SK-N-MC (cell line): ENCODE results near the gene IL6ST.
"Not testable (repeated sequence)": the region's sequence is repeated elsewhere in the genome, so short reads cannot be mapped to it uniquely, and the experiment has no call there.

Source experiments
- DNase-seq: peaks from one replicate; pipeline ENCODE4 v3.0.0-alpha.2; 2011; ENCODE audit warnings: low read depth, low spot score
- H3K27ac ChIP-seq: fragments of 200-600 bp; sonication (generic); 2 replicates; pipeline ENCODE4 v1.5.1; 2016; ENCODE audit warnings: mixed run types
- H3K36me3 ChIP-seq: fragments of 200-600 bp; sonication (generic); 2 replicates; pipeline ENCODE4 v1.6.1; 2017; ENCODE audit warnings: antibody characterized with exemption, low read length, mixed read lengths; ENCODE audit not compliant: insufficient read depth
- H3K4me3 ChIP-seq: fragments of 200-600 bp; sonication (generic); 2 replicates; pipeline ENCODE4 v1.5.1; 2016
- H3K9ac ChIP-seq: fragments of 200-600 bp; sonication (generic); 2 replicates; pipeline ENCODE4 v1.8.0; 2017; ENCODE audit warnings: mixed run types, mixed read lengths; ENCODE audit not compliant: insufficient read length
- H3K9me3 ChIP-seq: fragments of 200-600 bp; sonication (generic); 2 replicates; pipeline ENCODE4 v1.6.1; 2017; ENCODE audit warnings: low read depth, mild to moderate bottlenecking, antibody characterized with exemption, low read length, moderate library complexity, mixed read lengths
- EZH2 ChIP-seq: fragments of 200-600 bp; sonication (generic); IDR thresholded peaks from one replicate; pipeline ENCODE4 v1.6.1; 2017; ENCODE audit warnings: antibody characterized with exemption
- FOXP2 ChIP-seq: optimal IDR thresholded peaks from 2 replicates; pipeline ENCODE3; 2011; ENCODE audit warnings: mild to moderate bottlenecking, moderate library complexity; ENCODE audit not compliant: insufficient read depth; ENCODE audit errors: extremely low read length, control extremely low read depth
- POLR2AphosphoS5 ChIP-seq: IDR thresholded peaks from 2 replicates; pipeline ENCODE4 v1.6.1; 2012; ENCODE audit warnings: mild to moderate bottlenecking, low read depth, low read length, borderline replicate concordance

The IL6ST gene

DNA sequence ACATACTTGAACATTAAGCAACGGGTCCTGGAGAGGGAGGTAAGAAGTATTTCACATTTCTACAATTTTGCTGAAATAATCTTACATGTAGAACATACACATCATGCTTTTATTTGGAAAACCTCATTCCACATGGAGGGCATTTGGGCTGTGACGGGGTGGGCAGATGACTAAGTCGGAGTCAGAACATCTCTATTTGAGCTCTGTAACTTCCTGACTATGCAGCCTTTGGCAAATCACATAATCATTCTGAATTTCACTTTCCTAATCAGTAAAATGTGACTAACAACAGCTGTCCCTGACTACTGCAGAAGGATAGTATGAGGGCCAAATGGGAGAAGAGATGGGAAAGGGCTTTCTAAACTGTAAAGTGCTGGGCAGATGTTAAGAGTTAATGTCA is 17.1 kb upstream of the IL6ST start:
- Histone ChIP-seq H3K27ac (no peak overlapping the region), H3K9ac (no peak overlapping the region), H3K36me3 (no peaks in the 10 kb centered on the region), H3K9me3 (no peaks in the 10 kb centered on the region), H3K4me3 (no peak overlapping the region)
- no peak for DNase-seq
- TF ChIP-seq EZH2 (no peak), FOXP2 (no peak), POLR2AphosphoS5 (no peak)

DNA sequence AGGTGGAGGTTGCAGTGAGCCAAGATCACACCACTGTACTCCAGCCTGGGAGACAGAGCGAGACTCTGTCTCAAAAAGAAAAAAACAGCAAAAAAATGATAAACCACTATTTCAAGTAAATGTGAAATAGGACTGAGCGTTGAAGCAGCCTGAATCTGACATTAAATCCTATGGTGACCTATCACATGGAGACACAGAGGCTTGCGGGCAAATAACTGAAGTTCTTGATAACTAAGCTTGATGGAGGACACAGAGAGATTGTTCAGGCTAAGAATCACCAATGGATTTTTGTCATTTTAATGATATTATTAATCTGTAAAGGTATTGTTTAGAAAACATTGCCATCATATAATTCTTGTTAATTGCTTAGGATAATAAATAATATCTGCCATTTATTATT is 15.7 kb upstream of the IL6ST start:
- TF ChIP-seq POLR2AphosphoS5 (no peak), FOXP2 (no peak), EZH2 (no peak)
- Histone ChIP-seq H3K9ac (no peak overlapping the region), H3K4me3 (no peak overlapping the region), H3K27ac (no peak overlapping the region), H3K36me3 (no peaks in the 10 kb centered on the region), H3K9me3 (no peaks in the 10 kb centered on the region)
- no peak for DNase-seq

DNA sequence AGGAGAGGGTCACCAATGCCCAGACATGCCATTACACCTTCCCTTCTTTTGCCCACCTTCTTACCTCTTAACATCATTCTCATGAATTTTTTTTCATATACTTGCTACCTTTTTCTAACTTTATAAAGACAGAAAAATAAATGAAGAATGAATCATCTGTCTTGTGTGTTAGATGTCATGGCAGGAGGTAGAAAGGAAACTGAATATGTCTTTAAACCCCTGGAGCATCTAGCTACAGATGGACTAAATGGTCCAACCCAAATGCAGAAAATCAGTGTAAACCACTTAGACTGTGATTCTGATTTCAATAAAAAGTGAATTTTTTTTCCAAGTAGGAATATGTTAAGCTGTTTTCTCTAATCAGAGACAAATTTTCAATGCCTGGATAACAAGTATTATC is 11.8 kb upstream of the IL6ST start:
- Histone ChIP-seq H3K9me3 (no peaks in the 10 kb centered on the region), H3K36me3 (no peaks in the 10 kb centered on the region), H3K27ac (no peak overlapping the region), H3K4me3 (no peak overlapping the region), H3K9ac (no peak overlapping the region)
- no peak for DNase-seq
- TF ChIP-seq EZH2: no peak
- no peak for TF ChIP-seq POLR2AphosphoS5
- no peak for TF ChIP-seq FOXP2

DNA sequence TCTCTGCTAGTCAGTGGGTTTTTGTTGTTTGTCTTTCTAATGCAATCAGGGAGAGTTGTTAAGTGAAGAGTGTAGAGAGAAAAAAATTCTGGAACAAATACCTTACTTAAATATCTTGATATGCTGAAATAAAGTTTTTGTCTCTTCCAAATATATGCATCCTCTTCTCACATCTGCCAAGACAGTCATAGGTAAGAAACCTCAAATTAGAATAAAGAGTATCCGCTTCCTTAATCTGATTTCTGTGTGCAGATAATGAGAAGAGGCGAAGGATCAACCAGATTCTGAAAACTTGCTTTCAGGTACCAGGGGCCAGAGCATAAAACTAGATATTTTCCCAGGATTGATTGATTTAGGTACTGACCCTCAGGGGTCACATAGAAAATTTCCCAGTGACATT is 11.3 kb upstream of the IL6ST start:
- no peak overlapping the region for H3K4me3 ChIP-seq
- TF ChIP-seq FOXP2 (no peak), POLR2AphosphoS5 (no peak), EZH2 (no peak)
- no peaks in the 10 kb centered on the region for H3K9me3 ChIP-seq
- H3K27ac ChIP-seq: no peak overlapping the region
- no peak overlapping the region for H3K9ac ChIP-seq
- H3K36me3 ChIP-seq: no peaks in the 10 kb centered on the region
- DNase-seq: no peak

DNA sequence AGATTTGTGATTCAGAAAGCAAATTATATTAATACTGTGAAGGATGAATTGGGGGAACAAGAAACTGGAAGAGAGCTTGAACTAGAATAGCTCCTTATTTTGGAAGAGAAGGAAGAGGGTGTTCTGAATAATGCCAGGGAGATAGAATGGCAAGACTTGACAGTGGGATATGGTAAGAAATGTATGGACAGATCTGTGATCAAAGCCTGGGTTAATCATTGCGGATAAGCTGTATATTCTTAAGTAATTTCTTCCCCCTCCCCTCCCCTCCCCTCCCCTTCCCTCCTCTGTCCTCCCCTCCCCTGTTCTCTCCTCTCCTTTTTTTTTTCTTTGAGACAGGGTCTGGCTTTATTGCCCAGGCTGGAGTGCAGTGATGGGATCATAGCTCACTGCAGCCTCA is 10.1 kb upstream of the IL6ST start:
- no peaks in the 10 kb centered on the region for H3K36me3 ChIP-seq
- H3K27ac ChIP-seq: no peak overlapping the region
- DNase-seq: no peak
- no peaks in the 10 kb centered on the region for H3K9me3 ChIP-seq
- no peak for TF ChIP-seq POLR2AphosphoS5
- no peak for TF ChIP-seq FOXP2
- TF ChIP-seq EZH2: no peak
- no peak overlapping the region for H3K9ac ChIP-seq
- no peak overlapping the region for H3K4me3 ChIP-seq

DNA sequence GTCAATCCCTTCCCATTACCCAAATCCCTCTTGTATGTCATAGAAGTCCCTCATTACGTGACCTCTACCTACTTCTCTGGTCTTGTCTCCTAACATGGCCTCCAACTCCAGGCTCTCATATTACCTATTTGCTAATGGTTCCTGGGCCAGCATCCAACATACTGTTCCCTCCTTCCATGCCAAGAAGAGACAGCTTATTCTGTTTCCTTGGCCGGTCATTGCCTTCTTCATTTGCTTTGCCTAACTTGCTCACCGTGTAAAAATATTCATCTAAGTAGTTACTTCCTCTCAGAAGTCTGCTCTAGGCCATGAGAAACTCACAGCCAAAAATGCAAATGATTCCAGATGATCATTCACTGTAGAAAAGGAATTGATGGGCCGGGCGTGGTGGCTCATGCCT is 8.9 kb upstream of the IL6ST start:
- no peak overlapping the region for H3K9ac ChIP-seq
- H3K27ac ChIP-seq: no peak overlapping the region
- TF ChIP-seq POLR2AphosphoS5 (no peak), EZH2 (no peak), FOXP2 (no peak)
- no peak overlapping the region for H3K4me3 ChIP-seq
- H3K36me3 ChIP-seq: no peaks in the 10 kb centered on the region
- DNase-seq: no peak
- H3K9me3 ChIP-seq: no peaks in the 10 kb centered on the region

DNA sequence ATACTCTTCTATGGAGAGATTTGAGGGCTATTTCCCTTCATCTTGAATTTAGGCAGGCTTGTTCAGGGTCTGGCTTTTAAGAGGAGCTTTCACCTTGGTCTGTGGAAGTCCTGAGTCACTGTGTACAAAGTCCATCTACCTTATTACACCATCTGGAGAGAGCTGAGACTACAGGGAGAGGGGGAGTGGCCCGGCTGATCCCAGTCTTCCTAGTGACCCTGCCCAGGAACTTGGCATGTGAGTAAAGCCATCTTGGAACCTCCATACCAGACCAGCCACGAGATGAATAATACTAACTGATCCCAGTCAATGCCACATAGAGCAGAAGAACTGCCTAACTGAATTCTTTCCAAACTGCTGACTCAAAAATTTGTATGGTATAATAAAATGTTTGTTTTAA is 8.4 kb upstream of the IL6ST start:
- Histone ChIP-seq H3K9me3 (no peaks in the 10 kb centered on the region), H3K9ac (no peak overlapping the region), H3K4me3 (no peak overlapping the region), H3K27ac (no peak overlapping the region), H3K36me3 (no peaks in the 10 kb centered on the region)
- TF ChIP-seq EZH2: no peak
- TF ChIP-seq FOXP2: no peak
- no peak for TF ChIP-seq POLR2AphosphoS5
- no peak for DNase-seq

DNA sequence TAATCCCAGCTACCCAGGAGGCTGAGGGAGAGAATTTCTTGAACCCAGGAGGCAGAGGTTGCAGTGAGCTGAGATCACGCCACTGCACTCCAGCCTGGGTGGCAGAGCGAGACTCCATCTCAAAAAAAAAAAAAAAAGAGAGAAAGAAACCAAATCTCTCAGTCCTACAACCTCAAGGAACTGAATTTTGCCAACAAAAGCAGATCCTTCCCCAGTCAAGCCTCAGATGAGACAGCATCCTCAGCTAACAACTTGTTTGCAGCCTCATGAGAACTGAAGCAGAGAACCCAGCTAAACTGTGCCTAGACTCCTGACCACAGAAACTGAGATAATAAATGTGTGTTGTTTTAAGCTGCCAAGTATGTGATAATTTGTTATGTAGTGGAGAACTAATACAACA is 7.5 kb upstream of the IL6ST start:
- TF ChIP-seq FOXP2 (no peak), POLR2AphosphoS5 (no peak), EZH2 (no peak)
- no peak overlapping the region for H3K4me3 ChIP-seq
- no peak overlapping the region for H3K27ac ChIP-seq
- no peak for DNase-seq
- H3K36me3 ChIP-seq: no peaks in the 10 kb centered on the region
- no peak overlapping the region for H3K9ac ChIP-seq
- no peaks in the 10 kb centered on the region for H3K9me3 ChIP-seq

DNA sequence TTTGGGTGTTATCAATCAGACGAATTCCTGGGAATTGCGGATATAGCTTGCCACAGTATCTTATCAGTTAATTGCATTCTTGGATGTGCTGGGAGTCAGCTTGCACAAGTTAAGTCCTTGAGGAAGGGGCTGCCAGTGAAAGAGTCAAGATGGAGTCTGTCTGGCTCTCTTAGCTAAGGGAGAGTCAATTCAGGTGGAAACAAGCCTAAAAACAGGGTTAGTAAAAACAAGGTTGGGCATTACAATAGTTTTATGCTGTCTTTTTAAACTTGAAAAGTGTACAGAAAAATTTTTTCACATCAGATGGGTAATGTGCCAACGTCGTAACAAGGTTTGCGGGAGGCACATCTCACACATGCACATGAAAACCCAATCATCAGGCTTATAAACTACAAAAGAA is 5.5 kb upstream of the IL6ST start:
- not testable (repeated sequence) for H3K4me3 ChIP-seq, H3K9me3 ChIP-seq, DNase-seq, H3K27ac ChIP-seq, H3K9ac ChIP-seq, H3K36me3 ChIP-seq
